ENCODE measurements around the gene ADCK1. TPM values are rescaled to one million over a fixed set of nuclear protein-coding genes. Genes with fewer than 3 reads are reported as not detected.

The ADCK1 gene
- total RNA-seq, 2 experiments from 2014 or later = 7.1 to 8.7 TPM

- no peak overlapping the region for H3K27ac Mint-ChIP-seq
- H3K4me3 ChIP-seq (ENCODE audit: low read length) = no peak overlapping the region
- no peak for TF ChIP-seq CTCF (IDR thresholded peaks at IDR 0.05)
- H3K4me1 Mint-ChIP-seq (ENCODE audit: low read depth) = no peaks in the 10 kb centered on the region
- ChIA-PET CTCF (no interaction called here), POLR2A (no interaction called here)
- H3K27ac ChIP-seq (ENCODE audit: low read depth in 1 of 2, low read length in 2 of 2) = no peak overlapping the region
- no peaks in the 10 kb centered on the region for H3K9me3 ChIP-seq (ENCODE audit: control insufficient read depth in 1 of 2, insufficient read depth in 1 of 2, low read length in 2 of 2)
- no peaks in the 10 kb centered on the region for H3K4me1 ChIP-seq (ENCODE audit: insufficient read depth, low read length)
- peaks cover 2% of the 10 kb centered on the region for H3K9me3 Mint-ChIP-seq
- peaks cover 44% of the 10 kb centered on the region for H3K36me3 Mint-ChIP-seq (ENCODE audit: low read depth)
- intact Hi-C loops (cut with DNase I, micrococcal nuclease) = no loop called here
- H3K4me3 Mint-ChIP-seq = no peak overlapping the region
- no peaks in the 10 kb centered on the region for H3K27me3 ChIP-seq (ENCODE audit: control insufficient read depth in 1 of 2, insufficient read depth in 2 of 2, low read length in 2 of 2)
- H3K36me3 ChIP-seq (ENCODE audit: insufficient read depth, low read length) = no peaks in the 10 kb centered on the region
- DNase-seq = no peak
- ATAC-seq (ENCODE audit: poor library complexity) = no peak
- H3K27me3 Mint-ChIP-seq = no peaks in the 10 kb centered on the region
These were observed 64.2 kb downstream of the ADCK1 start for GRCh38 chr14:77864085-77864484.

- H3K4me3 ChIP-seq (ENCODE audit: low read length) = no peak overlapping the region
These were observed 64.7 kb downstream of the ADCK1 start for GRCh38 chr14:77864580-77864979.

GRCh38 chr14:77865455-77865854, 65.5 kb downstream of the ADCK1 start:
- peaks cover 49% of the 10 kb centered on the region for H3K36me3 Mint-ChIP-seq (ENCODE audit: low read depth)
- no peak overlapping the region for H3K27ac Mint-ChIP-seq
- no peak overlapping the region for H3K4me3 Mint-ChIP-seq
- H3K9me3 Mint-ChIP-seq = peaks cover 2% of the 10 kb centered on the region
- CTCF ChIA-PET = no interaction called here
- H3K4me3 ChIP-seq (ENCODE audit: low read length) = no peak overlapping the region
- DNase-seq (no peak), ATAC-seq (ENCODE audit: poor library complexity) (no peak)
- no peak overlapping the region for H3K27ac ChIP-seq (ENCODE audit: low read depth in 1 of 2, low read length in 2 of 2)
- intact Hi-C loops (cut with DNase I, micrococcal nuclease) = no loop called here
- POLR2A ChIA-PET = no interaction called here
- H3K9me3 ChIP-seq (ENCODE audit: control insufficient read depth in 1 of 2, insufficient read depth in 1 of 2, low read length in 2 of 2) = no peaks in the 10 kb centered on the region
- H3K27me3 Mint-ChIP-seq = no peaks in the 10 kb centered on the region
- H3K27me3 ChIP-seq (ENCODE audit: control insufficient read depth in 1 of 2, insufficient read depth in 2 of 2, low read length in 2 of 2) = no peaks in the 10 kb centered on the region
- H3K4me1 ChIP-seq (ENCODE audit: insufficient read depth, low read length) = no peaks in the 10 kb centered on the region
- H3K36me3 ChIP-seq (ENCODE audit: insufficient read depth, low read length) = no peaks in the 10 kb centered on the region
- no peak for TF ChIP-seq CTCF (IDR thresholded peaks at IDR 0.05)
- H3K4me1 Mint-ChIP-seq (ENCODE audit: low read depth) = no peaks in the 10 kb centered on the region

More at GRCh38 chr14:77864580-77864979, 64.7 kb downstream of the ADCK1 start:
- H3K27me3 ChIP-seq (ENCODE audit: control insufficient read depth in 1 of 2, insufficient read depth in 2 of 2, low read length in 2 of 2) = no peaks in the 10 kb centered on the region
- ATAC-seq (ENCODE audit: poor library complexity) (no peak), DNase-seq (no peak)
- no peak overlapping the region for H3K27ac ChIP-seq (ENCODE audit: low read depth in 1 of 2, low read length in 2 of 2)
- H3K36me3 ChIP-seq (ENCODE audit: insufficient read depth, low read length) = no peaks in the 10 kb centered on the region
- ChIA-PET POLR2A (no interaction called here), CTCF (no interaction called here)
- intact Hi-C loops (cut with DNase I, micrococcal nuclease) = no loop called here
- TF ChIP-seq CTCF (IDR thresholded peaks at IDR 0.05) = no peak
- Mint-ChIP-seq H3K4me3 (no peak overlapping the region), H3K9me3 (peaks cover 2% of the 10 kb centered on the region), H3K36me3 (ENCODE audit: low read depth) (peaks cover 49% of the 10 kb centered on the region), H3K27me3 (no peaks in the 10 kb centered on the region), H3K27ac (no peak overlapping the region), H3K4me1 (ENCODE audit: low read depth) (no peaks in the 10 kb centered on the region)
- H3K9me3 ChIP-seq (ENCODE audit: control insufficient read depth in 1 of 2, insufficient read depth in 1 of 2, low read length in 2 of 2) = no peaks in the 10 kb centered on the region
- no peaks in the 10 kb centered on the region for H3K4me1 ChIP-seq (ENCODE audit: insufficient read depth, low read length)
